ENCODE measurements around the gene HCFC1R1. TPM values are rescaled to one million over a fixed set of nuclear protein-coding genes. Genes with fewer than 3 reads are reported as not detected.
"Not testable (repeated sequence)": the region's sequence is repeated elsewhere in the genome, so short reads cannot be mapped to it uniquely, and the experiment has no call there.

Gene HCFC1R1
- total and polyA plus RNA-seq, 4 donors, result 88.5 to 303 (median 199) TPM

- intact Hi-C loops (cut with DNase I); DNase-seq; H3K27ac ChIP-seq (ENCODE audit: low read depth in 1 of 2, low read length in 2 of 2); H3K4me3 ChIP-seq (ENCODE audit: low read length in 2 of 2); H3K4me1 ChIP-seq (ENCODE audit: control insufficient read depth in 1 of 2, insufficient read depth in 2 of 2, low read length in 2 of 2); H3K36me3 ChIP-seq (ENCODE audit: control insufficient read depth in 1 of 2, insufficient read depth in 2 of 2, low read length in 1 of 2); H3K27me3 ChIP-seq (ENCODE audit: control insufficient read depth in 1 of 2, insufficient read depth in 2 of 2, low read length in 1 of 2); H3K9me3 ChIP-seq (ENCODE audit: control insufficient read depth, low read length): not testable (repeated sequence)
- WGBS, 2 donors, result 84 to 85% methylated on average over 10 to 11 of the region's 12 CpGs
- ATAC-seq (ENCODE audit: low FRiP score), result peak; percentile 52
These were observed 29.0 kb upstream of the HCFC1R1 start for GRCh38 chr16:3052571-3053329.

GRCh38 chr16:3051494-3051893, 27.8 kb upstream of the HCFC1R1 start:
- 72 to 81% methylated on average over 9 of the region's 9 CpGs for WGBS, 2 donors
- H3K4me1 ChIP-seq (ENCODE audit: control insufficient read depth in 1 of 2, insufficient read depth in 2 of 2, low read length in 2 of 2), result no peaks in the 10 kb centered on the region
- ATAC-seq (ENCODE audit: low FRiP score) (no peak), DNase-seq (no peak)
- H3K36me3 ChIP-seq (ENCODE audit: control insufficient read depth in 1 of 2, insufficient read depth in 2 of 2, low read length in 1 of 2), result no peaks in the 10 kb centered on the region
- H3K9me3 ChIP-seq (ENCODE audit: control insufficient read depth, low read length), result no peaks in the 10 kb centered on the region
- intact Hi-C loops (cut with DNase I), result no loop called here
- no peaks in the 10 kb centered on the region for H3K27me3 ChIP-seq (ENCODE audit: control insufficient read depth in 1 of 2, insufficient read depth in 2 of 2, low read length in 1 of 2)
- H3K27ac ChIP-seq (ENCODE audit: low read depth in 1 of 2, low read length in 2 of 2), result no peak overlapping the region
- no peak overlapping the region for H3K4me3 ChIP-seq (ENCODE audit: low read length in 2 of 2)

GRCh38 chr16:3051009-3051408, 27.3 kb upstream of the HCFC1R1 start:
- no peak overlapping the region for H3K27ac ChIP-seq (ENCODE audit: low read depth in 1 of 2, low read length in 2 of 2)
- no peaks in the 10 kb centered on the region for H3K4me1 ChIP-seq (ENCODE audit: control insufficient read depth in 1 of 2, insufficient read depth in 2 of 2, low read length in 2 of 2)
- H3K27me3 ChIP-seq (ENCODE audit: control insufficient read depth in 1 of 2, insufficient read depth in 2 of 2, low read length in 1 of 2), result no peaks in the 10 kb centered on the region
- H3K36me3 ChIP-seq (ENCODE audit: control insufficient read depth in 1 of 2, insufficient read depth in 2 of 2, low read length in 1 of 2), result no peaks in the 10 kb centered on the region
- H3K9me3 ChIP-seq (ENCODE audit: control insufficient read depth, low read length), result no peaks in the 10 kb centered on the region
- ATAC-seq (ENCODE audit: low FRiP score), result no peak
- no peak for DNase-seq
- 3 to 8% methylated on average over 4 of the region's 4 CpGs for WGBS, 2 donors
- intact Hi-C loops (cut with DNase I), result no loop called here
- H3K4me3 ChIP-seq (ENCODE audit: low read length in 2 of 2), result no peak overlapping the region

GRCh38 chr16:3050487-3050886, 26.7 kb upstream of the HCFC1R1 start:
- no peaks in the 10 kb centered on the region for H3K9me3 ChIP-seq (ENCODE audit: control insufficient read depth, low read length)
- ATAC-seq (ENCODE audit: low FRiP score), result no peak
- H3K27me3 ChIP-seq (ENCODE audit: control insufficient read depth in 1 of 2, insufficient read depth in 2 of 2, low read length in 1 of 2), result no peaks in the 10 kb centered on the region
- H3K4me3 ChIP-seq (ENCODE audit: low read length in 2 of 2), result no peak overlapping the region
- no peaks in the 10 kb centered on the region for H3K36me3 ChIP-seq (ENCODE audit: control insufficient read depth in 1 of 2, insufficient read depth in 2 of 2, low read length in 1 of 2)
- H3K27ac ChIP-seq (ENCODE audit: low read depth in 1 of 2, low read length in 2 of 2), result no peak overlapping the region
- no peak for DNase-seq
- no peaks in the 10 kb centered on the region for H3K4me1 ChIP-seq (ENCODE audit: control insufficient read depth in 1 of 2, insufficient read depth in 2 of 2, low read length in 2 of 2)
- 74 to 78% methylated on average over 5 of the region's 5 CpGs for WGBS, 2 donors
- intact Hi-C loops (cut with DNase I), result no loop called here

DNA sequence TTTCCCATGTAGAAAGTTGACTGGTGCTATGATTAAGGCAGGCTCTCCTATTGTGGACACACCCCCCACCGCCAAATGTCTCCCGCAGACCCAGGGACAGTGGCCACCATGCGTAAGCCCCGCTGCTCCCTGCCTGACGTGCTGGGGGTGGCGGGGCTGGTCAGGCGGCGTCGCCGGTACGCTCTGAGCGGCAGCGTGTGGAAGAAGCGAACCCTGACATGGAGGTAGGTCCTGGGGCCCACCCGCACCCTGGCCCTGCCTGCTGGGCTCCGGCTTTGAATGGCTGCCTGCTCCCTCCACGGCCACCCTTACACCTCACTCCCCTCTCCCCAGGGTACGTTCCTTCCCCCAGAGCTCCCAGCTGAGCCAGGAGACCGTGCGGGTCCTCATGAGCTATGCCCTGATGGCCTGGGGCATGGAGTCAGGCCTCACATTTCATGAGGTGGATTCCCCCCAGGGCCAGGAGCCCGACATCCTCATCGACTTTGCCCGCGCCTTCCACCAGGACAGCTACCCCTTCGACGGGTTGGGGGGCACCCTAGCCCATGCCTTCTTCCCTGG, 26.3 kb upstream of the HCFC1R1 start:
- intact Hi-C loops (cut with DNase I), result no loop called here
- H3K4me1 ChIP-seq (ENCODE audit: control insufficient read depth in 1 of 2, insufficient read depth in 2 of 2, low read length in 2 of 2), result no peaks in the 10 kb centered on the region
- H3K4me3 ChIP-seq (ENCODE audit: low read length in 2 of 2), result no peak overlapping the region
- H3K27me3 ChIP-seq (ENCODE audit: control insufficient read depth in 1 of 2, insufficient read depth in 2 of 2, low read length in 1 of 2), result no peaks in the 10 kb centered on the region
- ATAC-seq (ENCODE audit: low FRiP score) (no peak), DNase-seq (no peak)
- 74 to 79% methylated on average over 26 of the region's 26 CpGs for WGBS, 2 donors
- no peaks in the 10 kb centered on the region for H3K9me3 ChIP-seq (ENCODE audit: control insufficient read depth, low read length)
- H3K27ac ChIP-seq (ENCODE audit: low read depth in 1 of 2, low read length in 2 of 2), result no peak overlapping the region
- H3K36me3 ChIP-seq (ENCODE audit: control insufficient read depth in 1 of 2, insufficient read depth in 2 of 2, low read length in 1 of 2), result no peaks in the 10 kb centered on the region

DNA sequence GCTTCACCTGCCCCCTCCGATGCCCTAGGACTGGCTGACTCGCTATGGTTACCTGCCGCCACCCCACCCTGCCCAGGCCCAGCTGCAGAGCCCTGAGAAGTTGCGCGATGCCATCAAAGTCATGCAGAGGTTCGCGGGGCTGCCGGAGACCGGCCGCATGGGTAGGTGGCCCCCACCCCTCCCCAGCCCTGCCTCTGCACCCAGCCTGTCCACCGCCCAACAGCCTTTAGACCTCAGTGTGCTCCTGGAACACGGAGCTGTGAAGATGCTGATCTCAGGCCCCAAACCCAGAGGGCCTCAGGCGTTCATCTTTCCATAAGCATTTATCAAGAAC, 23.6 kb upstream of the HCFC1R1 start:
- DNase-seq (no peak), ATAC-seq (ENCODE audit: low FRiP score) (no peak)
- Histone ChIP-seq H3K27ac (ENCODE audit: low read depth in 1 of 2, low read length in 2 of 2) (no peak overlapping the region), H3K36me3 (ENCODE audit: control insufficient read depth in 1 of 2, insufficient read depth in 2 of 2, low read length in 1 of 2) (no peaks in the 10 kb centered on the region), H3K4me3 (ENCODE audit: low read length in 2 of 2) (no peak overlapping the region), H3K4me1 (ENCODE audit: control insufficient read depth in 1 of 2, insufficient read depth in 2 of 2, low read length in 2 of 2) (no peaks in the 10 kb centered on the region), H3K9me3 (ENCODE audit: control insufficient read depth, low read length) (no peaks in the 10 kb centered on the region), H3K27me3 (ENCODE audit: control insufficient read depth in 1 of 2, insufficient read depth in 2 of 2, low read length in 1 of 2) (no peaks in the 10 kb centered on the region)
- intact Hi-C loops (cut with DNase I), result no loop called here
- WGBS, 2 donors, result 9 to 11% methylated on average over 13 of the region's 13 CpGs

DNA sequence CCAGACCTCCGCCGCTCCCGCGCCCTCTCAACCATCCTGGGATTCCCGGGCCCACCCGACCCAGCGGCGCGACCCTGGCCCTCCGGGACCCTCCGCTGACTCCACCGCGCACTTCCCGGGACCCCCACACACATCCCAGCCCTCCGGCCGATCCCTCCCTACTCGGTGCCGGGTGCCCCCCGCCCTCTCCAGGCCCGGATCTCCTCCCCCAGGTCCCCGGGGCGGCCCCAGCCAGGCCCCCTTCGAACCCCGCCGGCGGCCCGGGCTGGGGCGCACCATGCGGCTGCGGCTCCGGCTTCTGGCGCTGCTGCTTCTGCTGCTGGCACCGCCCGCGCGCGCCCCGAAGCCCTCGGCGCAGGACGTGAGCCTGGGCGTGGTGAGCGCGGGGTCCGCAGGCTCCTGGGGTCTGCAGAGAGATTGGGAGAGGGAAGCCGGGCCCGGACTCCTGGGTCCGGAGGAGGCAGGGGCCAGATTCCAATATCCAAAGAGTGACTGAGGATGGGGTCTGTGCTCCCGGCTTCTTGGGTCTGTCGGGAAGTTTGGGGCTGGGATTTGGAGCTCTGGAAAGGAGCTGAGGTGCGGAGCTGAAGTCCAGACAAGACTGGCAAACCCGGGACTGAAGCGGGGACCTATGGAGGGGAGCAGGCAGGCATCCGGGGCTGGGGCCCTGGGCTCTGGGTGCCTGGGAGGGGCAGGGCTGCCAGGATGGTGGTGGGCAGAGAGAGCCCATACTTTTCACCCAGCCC, 23.1 kb upstream of the HCFC1R1 start:
- no peak for DNase-seq
- Histone ChIP-seq H3K36me3 (ENCODE audit: control insufficient read depth in 1 of 2, insufficient read depth in 2 of 2, low read length in 1 of 2) (no peaks in the 10 kb centered on the region), H3K27ac (ENCODE audit: low read depth in 1 of 2, low read length in 2 of 2) (no peak overlapping the region), H3K4me1 (ENCODE audit: control insufficient read depth in 1 of 2, insufficient read depth in 2 of 2, low read length in 2 of 2) (no peaks in the 10 kb centered on the region), H3K4me3 (ENCODE audit: low read length in 2 of 2) (no peak overlapping the region), H3K27me3 (ENCODE audit: control insufficient read depth in 1 of 2, insufficient read depth in 2 of 2, low read length in 1 of 2) (no peaks in the 10 kb centered on the region), H3K9me3 (ENCODE audit: control insufficient read depth, low read length) (no peaks in the 10 kb centered on the region)
- no peak for ATAC-seq (ENCODE audit: low FRiP score)
- intact Hi-C loops (cut with DNase I), result no loop called here
- WGBS, 2 donors, result 1 to 2% methylated on average over 42 to 54 of the region's 54 CpGs

GRCh38 chr16:3045758-3046640, 22.3 kb upstream of the HCFC1R1 start, which contains the start of gene MMP25:
TSS of gene MMP25 (plus strand) at chr16:3046561. CDS start at chr16:3046918, 357 bp downstream.
- 0 to 1% methylated on average over 51 to 86 of the region's 86 CpGs for WGBS, 2 donors
- Histone ChIP-seq H3K4me3 (ENCODE audit: low read length in 2 of 2) (no peak within 1 kb of the TSS), H3K27me3 (ENCODE audit: control insufficient read depth in 1 of 2, insufficient read depth in 2 of 2, low read length in 1 of 2) (no peaks in the 10 kb centered on the region), H3K36me3 (ENCODE audit: control insufficient read depth in 1 of 2, insufficient read depth in 2 of 2, low read length in 1 of 2) (no peaks in the 10 kb centered on the region), H3K4me1 (ENCODE audit: control insufficient read depth in 1 of 2, insufficient read depth in 2 of 2, low read length in 2 of 2) (no peaks in the 10 kb centered on the region), H3K9me3 (ENCODE audit: control insufficient read depth, low read length) (no peaks in the 10 kb centered on the region), H3K27ac (ENCODE audit: low read depth in 1 of 2, low read length in 2 of 2) (no peak within 1 kb of the TSS)
- DNase-seq (peak in 1 of 2 donors; percentile 71), ATAC-seq (ENCODE audit: low FRiP score) (peak; percentile 58)
- intact Hi-C loops (cut with DNase I), result no loop called here

Measured in aorta (tissue), 5 donors.